Jurkat, Clone E6-1 (cell line): Measurements from ENCODE around the gene DAG1.

ENCODE experiments used
- DNase-seq: peaks from one replicate; pipeline ENCODE4 v3.0.0-alpha.2; 2011; ENCODE audit warnings: low read depth, low spot score
- H3K4me3 ChIP-seq: 2 replicates; pipeline ENCODE4 v1.5.1; 2011; ENCODE audit warnings: mild to moderate bottlenecking, low read length, control low read depth, moderate library complexity

The DAG1 gene

GRCh38 chr3:49509028-49509561 is 39.0 kb downstream of the DAG1 start:
- DNase-seq: no peak
- H3K4me3 ChIP-seq: no peak overlapping the region

DNA sequence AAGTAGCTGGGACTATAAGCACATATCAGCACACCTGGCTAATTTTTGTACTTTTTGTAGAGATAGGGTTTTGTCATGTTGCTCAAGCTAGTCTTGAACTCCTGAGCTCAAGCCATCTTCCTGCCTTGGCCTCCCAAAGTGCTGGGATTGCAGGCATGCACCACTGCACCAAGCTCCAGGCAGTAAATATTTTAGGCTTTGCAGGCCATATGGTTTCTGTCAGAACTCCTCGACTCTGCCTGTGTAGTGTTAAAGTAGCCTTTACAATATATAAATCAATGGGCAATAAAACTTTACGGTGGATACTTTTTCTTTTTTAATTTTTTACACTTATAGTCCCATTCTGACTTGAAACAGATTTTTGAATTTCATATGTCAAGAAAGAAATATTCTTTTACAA is 41.6 kb downstream of the DAG1 start:
- H3K4me3 ChIP-seq: no peak overlapping the region
- DNase-seq: no peak

DNA sequence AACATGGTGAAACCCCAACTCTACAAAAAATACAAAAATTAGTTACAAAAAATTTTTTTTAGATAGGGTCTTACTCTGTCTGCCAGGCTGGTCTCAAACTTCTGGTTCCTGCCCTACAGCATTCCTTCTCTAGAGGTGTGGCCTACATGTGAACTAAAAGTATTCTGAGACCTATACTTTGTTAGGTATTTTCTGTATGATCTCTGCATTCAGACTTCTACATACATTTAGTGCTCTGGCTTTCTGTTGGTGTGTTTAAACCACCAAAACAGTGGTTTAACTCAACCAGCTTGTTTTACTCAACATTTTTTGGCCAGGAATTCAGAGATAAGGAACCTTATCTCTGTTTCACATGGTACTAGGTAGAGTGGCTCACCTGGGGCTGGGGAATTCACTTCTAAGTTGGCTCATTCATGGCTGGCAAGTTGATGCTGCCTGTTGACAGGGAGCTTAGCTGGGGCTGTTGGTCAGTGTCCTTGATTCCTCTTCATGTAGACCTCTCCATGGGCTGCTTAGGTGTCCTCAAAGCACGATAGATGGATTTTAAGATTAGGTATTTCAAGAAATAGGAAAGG is 42.8 kb downstream of the DAG1 start:
- H3K4me3 ChIP-seq: no peak overlapping the region
- DNase-seq: no peak

GRCh38 chr3:49513494-49514124 is 43.5 kb downstream of the DAG1 start:
- no peak overlapping the region for H3K4me3 ChIP-seq
- no peak for DNase-seq

- DNase-seq: no peak
- no peak overlapping the region for H3K4me3 ChIP-seq
Observed at GRCh38 chr3:49518016-49518415, 47.9 kb downstream of the DAG1 start.

- H3K4me3 ChIP-seq: no peak overlapping the region
- no peak for DNase-seq
Observed at GRCh38 chr3:49518441-49518840, 48.4 kb downstream of the DAG1 start.

- no peak overlapping the region for H3K4me3 ChIP-seq
- DNase-seq: no peak
Observed at GRCh38 chr3:49519296-49519695, 49.2 kb downstream of the DAG1 start.

GRCh38 chr3:49519916-49520385 is 49.9 kb downstream of the DAG1 start:
- DNase-seq: no peak
- H3K4me3 ChIP-seq: no peak overlapping the region

DNA sequence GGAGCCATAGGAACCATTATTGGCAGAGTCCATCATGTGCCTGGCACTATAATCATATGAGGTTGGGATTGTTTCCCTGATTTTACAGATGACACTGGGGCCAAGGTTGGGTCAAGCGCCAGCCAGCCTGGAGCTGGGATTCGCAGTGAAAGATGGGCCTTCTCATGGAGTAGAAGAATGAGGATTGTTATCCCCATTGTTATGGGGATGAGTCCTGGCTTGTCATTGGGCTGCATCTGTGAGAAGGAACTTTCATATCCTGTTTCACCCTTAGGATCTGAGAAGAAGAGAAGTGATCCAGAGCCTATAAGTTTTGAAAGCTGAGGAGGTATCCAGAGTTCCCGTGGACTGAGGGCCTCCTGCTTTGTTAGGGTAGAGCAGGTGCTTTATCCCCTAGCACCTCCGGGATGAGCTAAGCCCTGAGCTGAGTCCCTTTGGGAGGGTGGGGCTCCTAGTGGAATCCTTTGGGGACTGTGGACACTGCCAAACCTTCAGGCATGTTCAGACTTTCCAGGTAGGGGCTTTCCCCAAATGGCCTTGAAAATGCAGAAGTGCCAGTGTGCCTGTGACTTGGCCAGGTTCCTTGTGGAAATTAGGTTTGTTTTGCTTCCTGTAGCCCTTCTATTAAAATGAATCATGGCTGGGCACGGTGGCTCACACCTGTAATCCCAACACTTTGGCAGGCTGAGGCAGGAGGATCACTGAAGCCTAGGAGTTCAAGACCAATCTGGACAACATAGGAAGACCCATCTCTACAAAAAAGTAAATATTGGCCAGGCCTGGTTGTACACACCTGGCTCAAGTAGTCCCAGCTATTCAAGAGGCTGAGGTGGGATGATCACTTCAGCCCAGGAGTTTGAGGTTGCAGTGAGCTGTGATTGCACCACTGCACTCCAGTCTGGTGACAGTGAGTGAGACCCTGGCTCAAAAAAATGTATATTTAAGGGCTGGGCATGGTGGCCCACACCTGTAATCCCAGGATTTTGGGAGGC is 54.0 kb downstream of the DAG1 start:
- DNase-seq: no peak
- no peak overlapping the region for H3K4me3 ChIP-seq

DNA sequence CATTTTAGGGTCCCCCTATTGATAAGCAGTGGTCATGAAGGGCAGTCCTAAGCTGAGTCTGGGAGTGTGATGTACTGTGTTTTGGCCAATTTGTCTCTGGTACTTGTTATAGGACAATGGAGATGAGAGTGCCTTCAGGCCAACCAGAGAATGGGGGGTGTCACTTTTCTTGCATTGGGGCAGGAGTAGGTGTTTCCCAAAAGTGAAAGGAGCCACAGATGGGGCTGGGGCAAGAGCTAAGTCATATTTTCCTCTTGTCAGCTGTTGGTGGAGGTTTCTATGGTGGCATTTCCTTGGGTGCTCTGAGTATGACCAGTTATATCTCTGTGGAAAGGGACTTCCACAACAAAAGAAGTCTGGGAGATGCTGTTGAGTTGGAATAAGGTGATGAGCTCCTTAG is 59.5 kb downstream of the DAG1 start:
- H3K4me3 ChIP-seq: no peak overlapping the region
- DNase-seq: no peak

DNA sequence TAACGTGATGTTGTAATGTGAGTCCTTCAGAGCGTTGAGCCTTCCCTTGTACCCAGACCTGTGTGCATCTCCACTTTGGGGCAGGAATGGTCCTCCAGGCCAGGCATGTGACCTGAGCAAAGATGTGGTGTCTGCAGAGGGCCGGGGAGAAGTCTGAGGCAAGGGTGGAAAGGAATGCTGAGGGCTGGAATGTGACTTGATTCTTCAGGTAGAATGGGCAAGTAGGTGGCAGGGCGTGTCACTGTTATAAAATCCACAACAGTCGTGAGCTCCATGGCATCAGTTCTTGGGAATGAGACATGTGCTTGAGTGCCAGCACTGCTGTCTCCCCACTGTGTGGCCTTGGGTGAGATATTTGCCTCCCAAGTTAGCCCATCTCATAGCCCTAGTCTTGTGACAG is 60.2 kb downstream of the DAG1 start:
- no peak for DNase-seq
- H3K4me3 ChIP-seq: no peak overlapping the region

GRCh38 chr3:49530701-49531100 is 60.6 kb downstream of the DAG1 start:
- no peak for DNase-seq
- no peak overlapping the region for H3K4me3 ChIP-seq

DNA sequence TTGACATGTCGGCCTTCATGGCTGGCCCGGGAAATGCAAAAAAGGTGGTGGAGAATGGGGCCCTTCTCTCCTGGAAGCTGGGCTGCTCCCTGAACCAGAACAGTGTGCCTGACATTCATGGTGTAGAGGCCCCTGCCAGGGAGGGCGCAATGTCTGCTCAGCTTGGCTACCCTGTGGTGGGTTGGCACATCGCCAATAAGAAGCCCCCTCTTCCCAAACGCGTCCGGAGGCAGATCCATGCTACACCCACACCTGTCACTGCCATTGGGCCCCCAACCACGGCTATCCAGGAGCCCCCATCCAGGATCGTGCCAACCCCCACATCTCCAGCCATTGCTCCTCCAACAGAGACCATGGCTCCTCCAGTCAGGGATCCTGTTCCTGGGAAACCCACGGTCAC is 61.2 kb downstream of the DAG1 start:
- DNase-seq: no peak
- H3K4me3 ChIP-seq: no peak overlapping the region

- no peak overlapping the region for H3K4me3 ChIP-seq
- no peak for DNase-seq
Observed at GRCh38 chr3:49531715-49532114, 61.6 kb downstream of the DAG1 start.

GRCh38 chr3:49533031-49533430 is 63.0 kb downstream of the DAG1 start:
- no peak overlapping the region for H3K4me3 ChIP-seq
- DNase-seq: no peak

- H3K4me3 ChIP-seq: no peak overlapping the region
- DNase-seq: no peak
Observed at GRCh38 chr3:49533786-49534519, 63.9 kb downstream of the DAG1 start.

DNA sequence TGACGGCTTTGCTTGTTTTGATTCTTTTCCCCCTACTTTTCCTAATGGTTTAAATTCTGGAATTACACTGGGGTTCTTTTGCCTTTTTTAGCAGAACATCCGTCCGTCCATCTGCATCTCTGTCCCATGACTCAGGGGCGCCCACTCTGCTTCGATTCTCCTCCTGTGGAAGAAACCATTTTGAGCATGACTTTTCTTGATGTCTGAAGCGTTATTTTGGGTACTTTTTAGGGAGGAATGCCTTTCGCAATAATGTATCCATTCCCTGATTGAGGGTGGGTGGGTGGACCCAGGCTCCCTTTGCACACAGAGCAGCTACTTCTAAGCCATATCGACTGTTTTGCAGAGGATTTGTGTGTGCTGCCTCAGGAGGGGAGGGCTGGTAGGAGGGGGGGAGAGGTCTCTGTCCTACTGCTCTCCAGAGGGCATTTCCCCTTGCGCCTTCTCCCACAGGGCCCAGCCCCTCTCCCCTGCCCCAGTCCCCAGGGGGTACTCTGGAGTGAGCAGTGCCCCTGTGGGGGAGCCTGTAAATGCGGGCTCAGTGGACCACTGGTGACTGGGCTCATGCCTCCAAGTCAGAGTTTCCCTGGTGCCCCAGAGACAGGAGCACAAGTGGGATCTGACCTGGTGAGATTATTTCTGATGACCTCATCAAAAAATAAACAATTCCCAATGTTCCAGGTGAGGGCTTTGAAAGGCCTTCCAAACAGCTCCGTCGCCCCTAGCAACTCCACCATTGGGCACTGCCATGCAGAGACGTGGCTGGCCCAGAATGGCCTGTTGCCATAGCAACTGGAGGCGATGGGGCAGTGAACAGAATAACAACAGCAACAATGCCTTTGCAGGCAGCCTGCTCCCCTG is 64.7 kb downstream of the DAG1 start:
- no peak overlapping the region for H3K4me3 ChIP-seq
- DNase-seq: no peak
